AG09309 (cell line): Measurements from ENCODE around the gene TBRG4.

Experiments used
- DNase-seq: peaks from one replicate; pipeline ENCODE4 v3.0.0-alpha.2; 2010; ENCODE audit warnings: low read depth
- H3K4me3 ChIP-seq: 2 replicates; pipeline ENCODE4 v1.5.1; 2011; ENCODE audit warnings: mild to moderate bottlenecking, low read depth, low read length, moderate library complexity; ENCODE audit not compliant: control insufficient read depth
- TF ChIP-seq, protein P1 (sequence below): IDR thresholded peaks from 2 replicates; pipeline ENCODE4 v1.5.1; 2011; ENCODE audit warnings: mild to moderate bottlenecking, low read depth, low read length, inconsistent platforms; ENCODE audit not compliant: insufficient read depth, control insufficient read depth; ENCODE audit errors: missing control alignments

The TBRG4 gene

DNA sequence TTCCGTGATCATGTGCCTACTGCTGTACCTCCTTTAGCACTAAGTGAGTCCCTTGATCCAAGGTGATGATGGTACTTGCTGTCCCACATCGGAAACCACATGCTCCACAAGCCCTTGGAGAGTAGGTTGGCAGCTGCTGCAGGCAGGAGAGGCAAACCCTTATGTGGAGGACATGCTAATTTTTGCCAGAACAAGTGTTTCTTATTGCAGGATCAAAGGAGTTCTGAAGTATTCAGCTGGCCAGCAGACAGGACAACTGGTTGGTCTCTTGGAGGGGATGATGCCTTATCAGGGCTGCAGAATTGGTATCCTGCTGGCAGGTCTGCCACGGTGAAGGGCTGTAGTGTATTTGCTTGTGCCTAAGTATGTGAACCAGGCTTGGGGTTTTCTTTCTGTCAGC is 59.5 kb downstream of the TBRG4 start:
- H3K4me3 ChIP-seq: no peak overlapping the region
- TF ChIP-seq, protein P1, sequence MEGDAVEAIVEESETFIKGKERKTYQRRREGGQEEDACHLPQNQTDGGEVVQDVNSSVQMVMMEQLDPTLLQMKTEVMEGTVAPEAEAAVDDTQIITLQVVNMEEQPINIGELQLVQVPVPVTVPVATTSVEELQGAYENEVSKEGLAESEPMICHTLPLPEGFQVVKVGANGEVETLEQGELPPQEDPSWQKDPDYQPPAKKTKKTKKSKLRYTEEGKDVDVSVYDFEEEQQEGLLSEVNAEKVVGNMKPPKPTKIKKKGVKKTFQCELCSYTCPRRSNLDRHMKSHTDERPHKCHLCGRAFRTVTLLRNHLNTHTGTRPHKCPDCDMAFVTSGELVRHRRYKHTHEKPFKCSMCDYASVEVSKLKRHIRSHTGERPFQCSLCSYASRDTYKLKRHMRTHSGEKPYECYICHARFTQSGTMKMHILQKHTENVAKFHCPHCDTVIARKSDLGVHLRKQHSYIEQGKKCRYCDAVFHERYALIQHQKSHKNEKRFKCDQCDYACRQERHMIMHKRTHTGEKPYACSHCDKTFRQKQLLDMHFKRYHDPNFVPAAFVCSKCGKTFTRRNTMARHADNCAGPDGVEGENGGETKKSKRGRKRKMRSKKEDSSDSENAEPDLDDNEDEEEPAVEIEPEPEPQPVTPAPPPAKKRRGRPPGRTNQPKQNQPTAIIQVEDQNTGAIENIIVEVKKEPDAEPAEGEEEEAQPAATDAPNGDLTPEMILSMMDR: no peak
- no peak for DNase-seq

DNA sequence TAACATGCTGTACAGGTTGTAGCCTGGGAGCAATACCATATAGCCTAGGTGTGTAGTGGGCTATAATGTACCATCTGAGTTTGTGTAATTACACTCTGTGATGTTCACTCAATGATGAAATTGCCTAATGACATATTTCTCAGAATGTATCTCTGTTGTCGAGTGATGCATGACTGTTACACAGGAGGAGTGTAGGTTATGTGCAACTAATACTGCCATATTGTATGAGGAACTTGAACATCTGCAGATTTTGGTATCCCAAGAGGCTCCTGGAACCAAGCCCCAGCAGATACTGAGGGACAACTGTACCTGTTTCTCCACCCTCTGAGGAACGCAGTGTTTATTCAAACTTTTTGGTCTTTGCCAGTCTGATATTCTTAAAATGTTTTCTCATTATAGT is 61.3 kb downstream of the TBRG4 start:
- H3K4me3 ChIP-seq: no peak overlapping the region
- TF ChIP-seq, protein P1: no peak
- DNase-seq: no peak
